ENCODE measurements around the gene HTR1E.

- TF ChIP-seq YY1 (IDR thresholded peaks at IDR 0.05; ENCODE audit: insufficient read depth, insufficient read length) (no peak), ZNF274 (IDR thresholded peaks at IDR 0.05; ENCODE audit: low read depth, low read length) (no peak)
Observed at GRCh38 chr6:86943819-86944407, 6.6 kb downstream of the HTR1E start.

Data from NT2/D1 (cell line).